Measurements from ENCODE around the gene GYPB.
"Not testable (repeated sequence)": the region's sequence is repeated elsewhere in the genome, so short reads cannot be mapped to it uniquely, and the experiment has no call there.

DNA sequence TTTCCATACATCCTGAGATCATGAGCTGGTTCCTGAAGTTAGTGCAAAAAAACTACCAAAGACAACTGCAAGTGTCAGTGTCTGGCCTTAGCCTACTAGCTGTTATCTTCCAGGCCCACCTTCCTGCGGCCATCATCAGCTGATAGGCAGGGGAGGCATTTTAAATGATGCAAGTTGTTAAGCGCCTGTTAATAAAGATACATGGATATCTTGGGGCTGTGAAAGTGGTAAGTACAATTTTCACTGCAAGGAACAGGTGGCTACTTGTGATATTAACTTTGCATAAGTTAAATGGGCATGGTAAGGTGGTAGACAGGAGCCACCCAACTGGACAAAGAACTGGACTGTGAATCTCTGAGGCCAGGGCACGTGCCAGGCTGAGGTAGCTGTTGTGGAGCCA is at the start of gene GYPB:
- TF ChIP-seq, protein P1, sequence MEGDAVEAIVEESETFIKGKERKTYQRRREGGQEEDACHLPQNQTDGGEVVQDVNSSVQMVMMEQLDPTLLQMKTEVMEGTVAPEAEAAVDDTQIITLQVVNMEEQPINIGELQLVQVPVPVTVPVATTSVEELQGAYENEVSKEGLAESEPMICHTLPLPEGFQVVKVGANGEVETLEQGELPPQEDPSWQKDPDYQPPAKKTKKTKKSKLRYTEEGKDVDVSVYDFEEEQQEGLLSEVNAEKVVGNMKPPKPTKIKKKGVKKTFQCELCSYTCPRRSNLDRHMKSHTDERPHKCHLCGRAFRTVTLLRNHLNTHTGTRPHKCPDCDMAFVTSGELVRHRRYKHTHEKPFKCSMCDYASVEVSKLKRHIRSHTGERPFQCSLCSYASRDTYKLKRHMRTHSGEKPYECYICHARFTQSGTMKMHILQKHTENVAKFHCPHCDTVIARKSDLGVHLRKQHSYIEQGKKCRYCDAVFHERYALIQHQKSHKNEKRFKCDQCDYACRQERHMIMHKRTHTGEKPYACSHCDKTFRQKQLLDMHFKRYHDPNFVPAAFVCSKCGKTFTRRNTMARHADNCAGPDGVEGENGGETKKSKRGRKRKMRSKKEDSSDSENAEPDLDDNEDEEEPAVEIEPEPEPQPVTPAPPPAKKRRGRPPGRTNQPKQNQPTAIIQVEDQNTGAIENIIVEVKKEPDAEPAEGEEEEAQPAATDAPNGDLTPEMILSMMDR (IDR thresholded peaks at IDR 0.05) = not testable (repeated sequence)
- not testable (repeated sequence) for TF ChIP-seq EZH2, EZH2phosphoT487 (IDR thresholded peaks at IDR 0.05)
